HG03060 (cell line): ENCODE results near the gene SLC24A4.

Source experiments
- ATAC-seq: cut with Tn5 transposase; IDR thresholded peaks from one replicate; pipeline ENCODE4 v1.9.1; 2021; ENCODE audit warnings: low read depth, moderate number of reproducible peaks; ENCODE audit not compliant: unreplicated experiment

The SLC24A4 gene

GRCh38 chr14:92430686-92431085, 107.7 kb downstream of the SLC24A4 start:
- no peak for ATAC-seq

DNA sequence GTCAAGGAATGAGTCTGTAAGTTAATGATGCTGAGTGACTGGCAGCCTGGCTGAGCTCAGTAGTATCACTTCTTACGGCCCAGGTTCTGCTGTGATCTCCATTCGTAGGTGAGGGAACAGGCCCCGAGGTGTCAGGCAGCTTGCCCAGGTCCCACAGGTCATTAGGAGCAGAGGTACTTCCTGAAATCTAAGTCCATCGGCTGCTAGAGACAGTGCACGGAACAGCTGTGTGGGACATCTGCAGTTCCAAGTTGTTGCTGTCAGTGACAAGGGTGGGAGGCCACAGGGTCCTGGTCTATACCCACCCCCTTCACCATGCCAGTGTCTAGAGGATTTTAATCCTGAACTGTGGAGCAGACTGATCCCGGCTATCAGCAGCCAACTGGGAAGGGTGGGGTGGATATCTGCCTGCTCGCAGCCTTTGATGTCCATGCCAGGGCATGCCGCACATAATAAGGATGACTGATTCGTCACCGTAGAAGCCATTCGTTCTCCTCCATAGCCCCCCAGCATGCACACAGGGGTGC, 108.3 kb downstream of the SLC24A4 start:
- ATAC-seq, result no peak

- ATAC-seq, result no peak
These were observed 110.4 kb downstream of the SLC24A4 start for GRCh38 chr14:92433407-92433806.

DNA sequence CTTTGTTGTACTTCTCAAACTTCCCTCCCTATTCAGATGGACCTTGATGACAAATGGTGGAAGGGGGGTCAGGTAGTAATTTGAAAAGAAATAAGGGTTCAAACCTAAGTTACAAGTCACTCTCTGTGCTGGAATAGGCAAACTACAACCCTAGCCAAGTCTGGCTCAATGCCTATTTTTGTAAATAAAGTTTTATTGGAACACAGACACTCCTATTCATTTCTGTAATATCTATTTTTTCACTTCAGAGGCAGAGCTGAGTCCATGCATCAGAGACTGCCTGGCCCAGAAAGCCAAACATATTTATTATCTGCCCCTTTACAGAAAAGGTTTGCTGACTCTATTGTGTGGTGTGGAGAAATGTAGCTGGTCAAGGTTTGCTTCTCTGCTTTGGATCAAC, 112.2 kb downstream of the SLC24A4 start:
- ATAC-seq, result no peak

- ATAC-seq, result no peak
These were observed 113.3 kb downstream of the SLC24A4 start for GRCh38 chr14:92436115-92436776.

GRCh38 chr14:92437309-92437708, 114.3 kb downstream of the SLC24A4 start:
- ATAC-seq, result no peak

- no peak for ATAC-seq
These were observed 114.8 kb downstream of the SLC24A4 start for GRCh38 chr14:92437729-92438285.

GRCh38 chr14:92439537-92440344, 116.8 kb downstream of the SLC24A4 start:
- ATAC-seq, result no peak

- no peak for ATAC-seq
These were observed 117.5 kb downstream of the SLC24A4 start for GRCh38 chr14:92440345-92441003.

- no peak for ATAC-seq
These were observed 119.0 kb downstream of the SLC24A4 start for GRCh38 chr14:92441751-92442504.

- ATAC-seq, result no peak
These were observed 120.2 kb downstream of the SLC24A4 start for GRCh38 chr14:92443167-92443566.

DNA sequence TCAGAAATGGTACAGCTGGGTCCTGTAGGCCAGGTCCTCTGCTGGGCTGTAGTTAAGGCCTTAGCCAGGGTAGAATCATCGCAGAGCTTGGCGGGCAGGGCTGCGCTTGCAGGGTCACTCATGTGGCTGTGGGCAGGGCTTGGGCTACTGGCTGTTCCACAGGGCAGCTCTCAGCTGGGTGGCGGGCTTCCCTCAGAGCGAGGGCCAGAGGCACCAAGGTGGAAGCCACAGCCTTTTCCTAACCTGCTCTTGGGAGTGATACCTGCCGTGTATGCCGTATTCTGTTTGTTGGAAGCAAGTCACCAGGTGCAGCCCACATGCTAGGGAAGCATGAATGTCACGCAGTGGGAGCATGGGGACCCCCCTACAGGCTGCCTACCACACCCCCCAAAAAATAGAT, 120.8 kb downstream of the SLC24A4 start:
- ATAC-seq, result no peak

GRCh38 chr14:92446771-92447170, 123.8 kb downstream of the SLC24A4 start:
- no peak for ATAC-seq

GRCh38 chr14:92447416-92448197, 124.6 kb downstream of the SLC24A4 start:
- no peak for ATAC-seq

DNA sequence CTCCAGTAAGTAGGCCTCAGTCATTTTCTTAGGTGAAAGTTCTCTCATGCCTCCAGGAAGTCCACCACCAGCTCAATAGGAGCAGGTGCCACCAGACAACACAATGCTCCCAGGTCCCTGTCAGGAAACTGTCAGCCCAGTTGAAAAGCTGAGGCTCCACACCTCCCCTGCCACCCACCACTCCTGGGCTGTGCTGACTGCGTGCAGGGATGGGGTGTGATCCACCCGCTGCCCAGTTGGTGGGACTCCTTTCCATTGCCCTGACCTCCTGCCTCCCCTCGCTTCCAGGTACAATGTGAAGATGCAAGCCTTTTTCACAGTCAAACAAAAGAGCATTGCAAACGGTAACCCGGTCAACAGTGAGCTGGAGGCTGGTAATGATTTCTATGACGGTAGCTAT, 125.8 kb downstream of the SLC24A4 start:
- ATAC-seq, result no peak

GRCh38 chr14:92449404-92450181, 126.6 kb downstream of the SLC24A4 start:
- no peak for ATAC-seq

DNA sequence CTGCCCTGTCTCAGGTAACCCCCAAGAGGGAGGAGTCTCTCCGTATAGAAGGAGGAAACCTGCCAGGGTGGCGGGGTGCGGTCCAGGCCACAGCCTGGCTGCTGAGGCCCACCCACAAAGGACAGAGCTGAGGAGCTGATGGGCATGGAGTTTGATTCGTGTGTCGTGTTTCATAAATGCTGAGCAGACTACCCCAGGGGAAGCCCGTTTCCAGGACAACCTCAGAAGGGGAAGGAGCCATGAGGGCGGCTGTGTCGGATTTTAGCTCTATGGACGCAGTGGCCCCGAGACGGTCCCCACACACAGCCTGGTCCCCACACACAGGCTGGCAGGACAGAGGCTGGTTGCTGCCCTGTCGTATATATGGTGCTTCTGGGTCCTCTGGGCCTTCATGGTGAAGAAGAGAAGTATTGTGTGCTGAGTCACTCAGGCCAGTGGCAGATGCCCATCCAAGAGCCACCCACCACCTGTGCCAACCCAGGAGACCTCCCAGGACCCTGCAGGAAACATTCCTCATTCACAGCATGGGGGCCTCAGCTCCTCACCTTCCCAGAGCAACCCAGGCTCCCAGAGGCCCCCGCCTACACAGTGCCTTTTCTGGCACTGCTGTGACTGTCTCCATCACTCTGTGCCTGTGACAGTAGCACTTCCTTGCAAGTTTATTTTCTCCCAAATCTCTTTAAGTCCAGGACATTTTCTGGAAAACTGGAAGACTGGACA, 127.5 kb downstream of the SLC24A4 start:
- no peak for ATAC-seq

DNA sequence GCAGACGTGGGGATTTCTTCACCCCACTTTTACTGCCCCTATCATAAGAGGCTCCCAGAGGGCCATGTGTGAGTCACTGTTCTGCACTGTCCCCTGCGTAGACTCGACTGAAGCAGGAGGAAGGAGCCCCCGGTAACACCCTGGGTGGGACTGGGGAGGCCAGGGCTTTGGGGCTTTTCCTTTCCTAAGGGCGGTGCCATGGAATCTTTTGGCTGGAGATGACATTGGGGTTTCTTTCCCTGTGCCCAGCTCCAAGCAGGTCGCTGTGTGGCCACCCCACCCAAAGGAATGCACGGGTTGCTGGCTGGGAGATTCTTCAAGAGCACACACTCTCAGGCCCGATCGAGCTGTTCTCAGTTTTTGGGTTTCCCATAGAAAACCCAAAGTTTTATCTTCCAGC, 128.3 kb downstream of the SLC24A4 start:
- no peak for ATAC-seq
